ENCODE data around the gene ADAMTSL3. TPM values are rescaled to one million over a fixed set of nuclear protein-coding genes. Genes with fewer than 3 reads are reported as not detected.

Gene ADAMTSL3
- total RNA-seq, 2 donors from 2014 or later, result not detected

GRCh38 chr15:83898361-83898760 lies 244.4 kb downstream of the ADAMTSL3 start:
- no peak for ATAC-seq (replicated peaks)
- H3K27ac Mint-ChIP-seq, result no peak overlapping the region
- H3K27me3 Mint-ChIP-seq, result peaks cover 7% of the 10 kb centered on the region
- no peaks in the 10 kb centered on the region for H3K4me1 Mint-ChIP-seq
- H3K36me3 Mint-ChIP-seq (ENCODE audit: low read depth), result no peaks in the 10 kb centered on the region
- no peaks in the 10 kb centered on the region for H3K9me3 Mint-ChIP-seq
- no peak overlapping the region for H3K4me3 Mint-ChIP-seq

- no peak overlapping the region for H3K27ac Mint-ChIP-seq
- no peaks in the 10 kb centered on the region for H3K9me3 Mint-ChIP-seq
- ATAC-seq (replicated peaks), result no peak
- no peak overlapping the region for H3K4me3 Mint-ChIP-seq
- H3K4me1 Mint-ChIP-seq, result no peaks in the 10 kb centered on the region
- H3K36me3 Mint-ChIP-seq (ENCODE audit: low read depth), result no peaks in the 10 kb centered on the region
- H3K27me3 Mint-ChIP-seq, result peaks cover 7% of the 10 kb centered on the region
These were observed 245.7 kb downstream of the ADAMTSL3 start for GRCh38 chr15:83899670-83900069.

GRCh38 chr15:83904107-83905040 lies 250.5 kb downstream of the ADAMTSL3 start:
- Mint-ChIP-seq H3K27ac (no peak overlapping the region), H3K36me3 (ENCODE audit: low read depth) (no peaks in the 10 kb centered on the region), H3K9me3 (no peaks in the 10 kb centered on the region), H3K4me3 (no peak overlapping the region), H3K27me3 (peaks cover 3% of the 10 kb centered on the region), H3K4me1 (no peaks in the 10 kb centered on the region)
- no peak for ATAC-seq (replicated peaks)

GRCh38 chr15:83905556-83906273 lies 251.8 kb downstream of the ADAMTSL3 start:
- no peaks in the 10 kb centered on the region for H3K4me1 Mint-ChIP-seq
- no peak for ATAC-seq (replicated peaks)
- no peaks in the 10 kb centered on the region for H3K27me3 Mint-ChIP-seq
- no peak overlapping the region for H3K4me3 Mint-ChIP-seq
- no peaks in the 10 kb centered on the region for H3K36me3 Mint-ChIP-seq (ENCODE audit: low read depth)
- no peak overlapping the region for H3K27ac Mint-ChIP-seq
- no peaks in the 10 kb centered on the region for H3K9me3 Mint-ChIP-seq

GRCh38 chr15:83911345-83911744 lies 257.4 kb downstream of the ADAMTSL3 start:
- Mint-ChIP-seq H3K4me1 (no peaks in the 10 kb centered on the region), H3K36me3 (ENCODE audit: low read depth) (no peaks in the 10 kb centered on the region), H3K4me3 (no peak overlapping the region), H3K27ac (no peak overlapping the region), H3K9me3 (no peaks in the 10 kb centered on the region), H3K27me3 (no peaks in the 10 kb centered on the region)
- ATAC-seq (replicated peaks), result no peak

- H3K27me3 Mint-ChIP-seq, result no peaks in the 10 kb centered on the region
- H3K4me1 Mint-ChIP-seq, result no peaks in the 10 kb centered on the region
- no peak overlapping the region for H3K4me3 Mint-ChIP-seq
- H3K27ac Mint-ChIP-seq, result no peak overlapping the region
- no peak for ATAC-seq (replicated peaks)
- no peaks in the 10 kb centered on the region for H3K36me3 Mint-ChIP-seq (ENCODE audit: low read depth)
- H3K9me3 Mint-ChIP-seq, result no peaks in the 10 kb centered on the region
These were observed 258.4 kb downstream of the ADAMTSL3 start for GRCh38 chr15:83912343-83912742.

GRCh38 chr15:83913034-83913632 lies 259.2 kb downstream of the ADAMTSL3 start:
- H3K27ac Mint-ChIP-seq, result no peak overlapping the region
- H3K4me3 Mint-ChIP-seq, result no peak overlapping the region
- H3K9me3 Mint-ChIP-seq, result no peaks in the 10 kb centered on the region
- no peaks in the 10 kb centered on the region for H3K36me3 Mint-ChIP-seq (ENCODE audit: low read depth)
- H3K4me1 Mint-ChIP-seq, result no peaks in the 10 kb centered on the region
- no peak for ATAC-seq (replicated peaks)
- peaks cover 2% of the 10 kb centered on the region for H3K27me3 Mint-ChIP-seq

- peaks cover 13% of the 10 kb centered on the region for H3K4me1 Mint-ChIP-seq
- H3K4me3 Mint-ChIP-seq, result no peak overlapping the region
- no peaks in the 10 kb centered on the region for H3K9me3 Mint-ChIP-seq
- no peak overlapping the region for H3K27ac Mint-ChIP-seq
- H3K27me3 Mint-ChIP-seq, result peaks cover 11% of the 10 kb centered on the region
- ATAC-seq (replicated peaks), result no peak
- H3K36me3 Mint-ChIP-seq (ENCODE audit: low read depth), result no peaks in the 10 kb centered on the region
These were observed 261.0 kb downstream of the ADAMTSL3 start for GRCh38 chr15:83914906-83915305.

- H3K4me1 Mint-ChIP-seq, result peaks cover 13% of the 10 kb centered on the region
- H3K27ac Mint-ChIP-seq, result no peak overlapping the region
- no peak overlapping the region for H3K4me3 Mint-ChIP-seq
- no peaks in the 10 kb centered on the region for H3K9me3 Mint-ChIP-seq
- ATAC-seq (replicated peaks), result no peak
- H3K27me3 Mint-ChIP-seq, result peaks cover 11% of the 10 kb centered on the region
- no peaks in the 10 kb centered on the region for H3K36me3 Mint-ChIP-seq (ENCODE audit: low read depth)
These were observed 263.5 kb downstream of the ADAMTSL3 start for GRCh38 chr15:83917432-83917831.

GRCh38 chr15:83918011-83918410 lies 264.1 kb downstream of the ADAMTSL3 start:
- peaks cover 11% of the 10 kb centered on the region for H3K27me3 Mint-ChIP-seq
- no peak overlapping the region for H3K4me3 Mint-ChIP-seq
- H3K36me3 Mint-ChIP-seq (ENCODE audit: low read depth), result no peaks in the 10 kb centered on the region
- no peak overlapping the region for H3K27ac Mint-ChIP-seq
- H3K9me3 Mint-ChIP-seq, result no peaks in the 10 kb centered on the region
- no peak for ATAC-seq (replicated peaks)
- H3K4me1 Mint-ChIP-seq, result peaks cover 13% of the 10 kb centered on the region

GRCh38 chr15:83919319-83919830 lies 265.5 kb downstream of the ADAMTSL3 start:
- no peaks in the 10 kb centered on the region for H3K36me3 Mint-ChIP-seq (ENCODE audit: low read depth)
- H3K4me1 Mint-ChIP-seq, result peaks cover 13% of the 10 kb centered on the region
- no peak overlapping the region for H3K4me3 Mint-ChIP-seq
- H3K9me3 Mint-ChIP-seq, result no peaks in the 10 kb centered on the region
- H3K27me3 Mint-ChIP-seq, result peaks cover 16% of the 10 kb centered on the region
- no peak overlapping the region for H3K27ac Mint-ChIP-seq
- ATAC-seq (replicated peaks), result peak; percentile 85

- no peaks in the 10 kb centered on the region for H3K9me3 Mint-ChIP-seq
- ATAC-seq (replicated peaks), result no peak
These were observed 266.1 kb downstream of the ADAMTSL3 start for GRCh38 chr15:83919978-83920510.

GRCh38 chr15:83922649-83923294 lies 268.8 kb downstream of the ADAMTSL3 start:
- Mint-ChIP-seq H3K9me3 (no peaks in the 10 kb centered on the region), H3K27me3 (peaks cover 20% of the 10 kb centered on the region), H3K4me3 (no peak overlapping the region), H3K27ac (no peak overlapping the region), H3K36me3 (ENCODE audit: low read depth) (no peaks in the 10 kb centered on the region), H3K4me1 (peaks cover 13% of the 10 kb centered on the region)
- ATAC-seq (replicated peaks), result no peak

More at GRCh38 chr15:83919978-83920510, 266.1 kb downstream of the ADAMTSL3 start:
- H3K4me1 Mint-ChIP-seq, result peaks cover 13% of the 10 kb centered on the region
- no peaks in the 10 kb centered on the region for H3K36me3 Mint-ChIP-seq (ENCODE audit: low read depth)
- peaks cover 17% of the 10 kb centered on the region for H3K27me3 Mint-ChIP-seq
- no peak overlapping the region for H3K4me3 Mint-ChIP-seq
- no peak overlapping the region for H3K27ac Mint-ChIP-seq

GRCh38 chr15:83926116-83926515 lies 272.2 kb downstream of the ADAMTSL3 start:
- Mint-ChIP-seq H3K9me3 (no peaks in the 10 kb centered on the region), H3K4me3 (no peak overlapping the region), H3K36me3 (ENCODE audit: low read depth) (no peaks in the 10 kb centered on the region), H3K27me3 (peaks cover 22% of the 10 kb centered on the region), H3K27ac (no peak overlapping the region), H3K4me1 (no peaks in the 10 kb centered on the region)
- no peak for ATAC-seq (replicated peaks)

All from activated T-helper 17 cell treated with anti-CD3 and anti-CD28 coated beads, Interleukin-2, amount 50 U/mL, for 72 hours (primary cell).